Keratinocyte (primary cell): ENCODE measurements around the gene NCAPD3. TPM values are rescaled to one million over a fixed set of nuclear protein-coding genes. Genes with fewer than 3 reads are reported as not detected.

ENCODE experiments used
- DNase-seq: peaks from one replicate; pipeline ENCODE4 v3.0.0-alpha.2; 2011; ENCODE audit warnings: low read depth, missing footprints, low spot score
- FAIRE-seq: peaks from 2 replicates; lab custom pipeline; 2011; peaks lifted over from hg19 to GRCh38; lab: Jason Lieb, UNC
- H2AFZ ChIP-seq: 2 replicates; pipeline ENCODE4 v1.6.0; 2012; ENCODE audit warnings: low read length, control low read depth, inconsistent platforms; ENCODE audit not compliant: control insufficient read depth
- H3K27ac ChIP-seq: 2 replicates; pipeline ENCODE4 v1.5.1; 2011; ENCODE audit warnings: low read length; ENCODE audit not compliant: control insufficient read depth, insufficient read depth
- H3K27me3 ChIP-seq: 3 replicates; pipeline ENCODE4 v1.6.0; 2011; ENCODE audit warnings: low read length; ENCODE audit not compliant: control insufficient read depth, insufficient read depth; ENCODE audit errors: extremely low read depth
- H3K36me3 ChIP-seq, 2 experiments: 2 replicates in 1 of 2; 3 replicates in 1 of 2; pipeline ENCODE4 v1.5.1; 2011; ENCODE audit warnings: low read length in 2 of 2, mild to moderate bottlenecking in 1 of 2; ENCODE audit not compliant: control insufficient read depth in 2 of 2, insufficient read depth in 2 of 2; ENCODE audit errors: extremely low read depth in 1 of 2
- H3K4me1 ChIP-seq: 3 replicates; pipeline ENCODE4 v1.5.1; 2011; ENCODE audit warnings: low read length; ENCODE audit not compliant: control insufficient read depth, insufficient read depth; ENCODE audit errors: extremely low read depth
- H3K4me2 ChIP-seq: 3 replicates; pipeline ENCODE4 v1.6.0; 2011; ENCODE audit warnings: low read depth, low read length; ENCODE audit not compliant: control insufficient read depth, insufficient read depth; ENCODE audit errors: extremely low read depth
- H3K4me3 ChIP-seq, 3 experiments: fragments of 200-600 bp in 1 of 3; sonication (generic) in 1 of 3; 2 replicates in 2 of 3; 3 replicates in 1 of 3; pipeline ENCODE4 v1.5.1; 2011 to 2016; ENCODE audit warnings: low read length in 3 of 3, mild to moderate bottlenecking in 3 of 3, control low read depth in 2 of 3, inconsistent platforms in 1 of 3, low read depth in 1 of 3, mixed read lengths in 1 of 3, mixed run types in 1 of 3, moderate library complexity in 1 of 3; ENCODE audit not compliant: control insufficient read depth in 2 of 3, insufficient read depth in 2 of 3; ENCODE audit errors: extremely low read depth in 1 of 3
- H3K79me2 ChIP-seq: 2 replicates; pipeline ENCODE4 v1.6.0; 2012; ENCODE audit warnings: low read length; ENCODE audit not compliant: control insufficient read depth, insufficient read depth
- H3K9ac ChIP-seq: 3 replicates; pipeline ENCODE4 v1.6.0; 2011; ENCODE audit warnings: low read length; ENCODE audit not compliant: control insufficient read depth, insufficient read depth; ENCODE audit errors: extremely low read depth
- H3K9me1 ChIP-seq: 3 replicates; pipeline ENCODE4 v1.6.0; 2011; ENCODE audit warnings: low read length; ENCODE audit not compliant: control insufficient read depth, insufficient read depth; ENCODE audit errors: extremely low read depth
- H3K9me3 ChIP-seq: 2 replicates; pipeline ENCODE4 v1.5.1; 2012; ENCODE audit warnings: low read depth, low read length; ENCODE audit not compliant: control insufficient read depth
- H4K20me1 ChIP-seq: 3 replicates; pipeline ENCODE4 v1.6.0; 2011; ENCODE audit warnings: low read length; ENCODE audit not compliant: control insufficient read depth, insufficient read depth; ENCODE audit errors: extremely low read depth
- CTCF ChIP-seq, 3 experiments: IDR thresholded peaks in 1 of 3; conservative IDR thresholded peaks in 1 of 3; optimal IDR thresholded peaks in 1 of 3; 2 replicates in 2 of 3; 3 replicates in 1 of 3; pipeline versions ENCODE3 to v1.5.1; 2011; ENCODE audit warnings: low read length in 3 of 3, mild to moderate bottlenecking in 3 of 3, moderate library complexity in 2 of 3, control low read depth in 1 of 3, inconsistent platforms in 1 of 3; ENCODE audit not compliant: insufficient read depth in 2 of 3; ENCODE audit errors: extremely low read depth in 1 of 3
- EZH2 ChIP-seq: IDR thresholded peaks from one replicate; pipeline ENCODE4 v1.6.1; 2012; ENCODE audit warnings: inconsistent platforms, mild to moderate bottlenecking, low read length, moderate library complexity
- dilution Hi-C: fragments of 300-500 bp; cut with MboI; formaldehyde crosslinking; loops from one replicate; pipeline ENCODE4 v1.7.0; 2020; ENCODE audit warnings: low sequenced_read_pairs; ENCODE audit not compliant: extremely low pct_ligation_motif_present
- polyA plus RNA-seq, 5 experiments: library from polyadenylated mRNA; depleted of rRNA in 3 of 5; stranded (reverse) in 3 of 5; stranded (forward) in 1 of 5; unstranded in 1 of 5; fragments of >200 nt; gene quantifications; 1 replicate in 1 of 5; 2 replicates in 3 of 5; 3 replicates in 1 of 5; pipeline versions ENCODE4 v1.2.1 to v1.2.3, GENCODE V29; 2011 to 2012; ENCODE audit warnings: missing spikeins in 2 of 5, low read depth in 1 of 5, low replicate concordance in 1 of 5

Gene NCAPD3
- polyA plus RNA-seq, 1 donor (not counting 4 experiments of a cell fraction or from before 2014, with no cell fraction given), result 23.0 TPM

- H3K9me3 ChIP-seq, result no peaks in the 10 kb centered on the region
- H3K9ac ChIP-seq, result no peak overlapping the region
- no peak for DNase-seq
- H3K36me3 ChIP-seq, result peaks cover 6% of the 10 kb centered on the region in 2 experiments
- no peak overlapping the region for H3K27ac ChIP-seq
- no peak for FAIRE-seq
- H2AFZ ChIP-seq, result no peak overlapping the region
- H3K27me3 ChIP-seq, result no peaks in the 10 kb centered on the region
- dilution Hi-C loops, result no loop called here
- TF ChIP-seq CTCF (optimal IDR thresholded peaks at IDR 0.05 in 1 of 3, IDR thresholded peaks at IDR 0.05 in 1 of 3, conservative IDR thresholded peaks at IDR 0.05 in 1 of 3; ENCODE audit: extremely low read depth in 1 of 3, insufficient read depth in 2 of 3, low read length in 3 of 3) (no peak), EZH2 (no peak)
- H3K79me2 ChIP-seq, result no peaks in the 10 kb centered on the region
- H3K4me1 ChIP-seq, result no peaks in the 10 kb centered on the region
- no peaks in the 10 kb centered on the region for H4K20me1 ChIP-seq
- no peak overlapping the region for H3K4me3 ChIP-seq
- no peak overlapping the region for H3K4me2 ChIP-seq
- H3K9me1 ChIP-seq, result no peaks in the 10 kb centered on the region
Measured at GRCh38 chr11:134145715-134146114, 78.1 kb downstream of the NCAPD3 start.

- H3K4me2 ChIP-seq, result no peak overlapping the region
- dilution Hi-C loops, result no loop called here
Measured at GRCh38 chr11:134144744-134145143, 79.0 kb downstream of the NCAPD3 start.

More at GRCh38 chr11:134144744-134145143, 79.0 kb downstream of the NCAPD3 start:
- TF ChIP-seq CTCF (optimal IDR thresholded peaks at IDR 0.05 in 1 of 3, IDR thresholded peaks at IDR 0.05 in 1 of 3, conservative IDR thresholded peaks at IDR 0.05 in 1 of 3; ENCODE audit: extremely low read depth in 1 of 3, insufficient read depth in 2 of 3, low read length in 3 of 3) (no peak), EZH2 (no peak)
- Histone ChIP-seq H3K27me3 (no peaks in the 10 kb centered on the region), H3K4me3 (no peak overlapping the region), H3K36me3 (peaks cover 5 to 6% of the 10 kb centered on the region in 2 experiments), H3K9me3 (no peaks in the 10 kb centered on the region), H3K9me1 (no peaks in the 10 kb centered on the region), H3K79me2 (no peaks in the 10 kb centered on the region), H3K27ac (no peak overlapping the region), H3K4me1 (no peaks in the 10 kb centered on the region), H4K20me1 (no peaks in the 10 kb centered on the region), H3K9ac (no peak overlapping the region), H2AFZ (no peak overlapping the region)
- FAIRE-seq (no peak), DNase-seq (no peak)
